ENCODE data around the gene SFRP2. TPM values are rescaled to one million over a fixed set of nuclear protein-coding genes. Genes with fewer than 3 reads are reported as not detected.
A peak's percentile ranks its signal among the peaks of the same experiment; 100 is the strongest.

Gene SFRP2
- total RNA-seq, 6 experiments from 2014 or later: not detected

- no peak for DNase-seq
- Mint-ChIP-seq H3K9me3 (no peaks in the 10 kb centered on the region), H3K4me1 (ENCODE audit: low read depth) (no peaks in the 10 kb centered on the region), H3K36me3 (ENCODE audit: low read depth) (no peaks in the 10 kb centered on the region), H3K27ac (no peak overlapping the region), H3K27me3 (ENCODE audit: insufficient read depth) (peaks cover 4% of the 10 kb centered on the region), H3K4me3 (no peak overlapping the region)
- TF ChIP-seq CTCF (IDR thresholded peaks at IDR 0.05): no peak
Measured at GRCh38 chr4:153741541-153741940, 47.3 kb downstream of the SFRP2 start.

GRCh38 chr4:153735906-153736461 lies 52.9 kb downstream of the SFRP2 start:
- Mint-ChIP-seq H3K4me1 (ENCODE audit: low read depth) (peaks cover 9% of the 10 kb centered on the region), H3K27ac (no peak overlapping the region), H3K4me3 (no peak overlapping the region), H3K27me3 (ENCODE audit: insufficient read depth) (no peaks in the 10 kb centered on the region; the same call in 1 of the 2 replicates), H3K9me3 (no peaks in the 10 kb centered on the region), H3K36me3 (ENCODE audit: low read depth) (no peaks in the 10 kb centered on the region)
- no peak for TF ChIP-seq CTCF (IDR thresholded peaks at IDR 0.05)
- no peak for DNase-seq

- no peak overlapping the region for H3K27ac Mint-ChIP-seq
- no peaks in the 10 kb centered on the region for H3K9me3 Mint-ChIP-seq
- H3K4me3 Mint-ChIP-seq: no peak overlapping the region
- no peaks in the 10 kb centered on the region for H3K36me3 Mint-ChIP-seq (ENCODE audit: low read depth)
- no peak for TF ChIP-seq CTCF (IDR thresholded peaks at IDR 0.05)
- H3K4me1 Mint-ChIP-seq (ENCODE audit: low read depth): peaks cover 9% of the 10 kb centered on the region
- no peak for DNase-seq
- H3K27me3 Mint-ChIP-seq (ENCODE audit: insufficient read depth): peaks cover 3% of the 10 kb centered on the region; the same call in 1 of the 2 replicates
Measured at GRCh38 chr4:153733751-153734448, 55.0 kb downstream of the SFRP2 start.

GRCh38 chr4:153731239-153731638 lies 57.6 kb downstream of the SFRP2 start:
- H3K27ac Mint-ChIP-seq: peak overlapping the region; percentile 46; the same call in 1 of the 2 replicates
- no peaks in the 10 kb centered on the region for H3K9me3 Mint-ChIP-seq
- no peak overlapping the region for H3K4me3 Mint-ChIP-seq
- no peaks in the 10 kb centered on the region for H3K36me3 Mint-ChIP-seq (ENCODE audit: low read depth)
- no peak for TF ChIP-seq CTCF (IDR thresholded peaks at IDR 0.05)
- H3K27me3 Mint-ChIP-seq (ENCODE audit: insufficient read depth): peaks cover 11% of the 10 kb centered on the region; the same call in 1 of the 2 replicates
- DNase-seq: peak; percentile 65
- H3K4me1 Mint-ChIP-seq (ENCODE audit: low read depth): peaks cover 9% of the 10 kb centered on the region

Other genes with a start within 250 kb of the SFRP2 start
- gene TLR2, start 104.8 kb downstream of the SFRP2 start, total RNA-seq (2021; fragmentation: NEBNext Ultra II Directional; extraction: Animal tissue kit (Norgen Biotek cat#: 25700)): not detected
- not detected for gene RNF175, start 29.1 kb downstream of the SFRP2 start, total RNA-seq (2021; fragmentation: NEBNext Ultra II Directional; extraction: Animal tissue kit (Norgen Biotek cat#: 25700))